ENCODE results near the gene RANGRF.

RANGRF gene

GRCh38 chr17:8314797-8315763, 26.6 kb downstream of the RANGRF start:
- DNase-seq: no peak

- DNase-seq: no peak
Observed at GRCh38 chr17:8315764-8316217, 27.3 kb downstream of the RANGRF start.

- no peak for DNase-seq
Observed at GRCh38 chr17:8318010-8318935, 29.8 kb downstream of the RANGRF start.

GRCh38 chr17:8320262-8320661, 31.8 kb downstream of the RANGRF start:
- no peak for DNase-seq

GRCh38 chr17:8320990-8321389, 32.5 kb downstream of the RANGRF start:
- DNase-seq: no peak

GRCh38 chr17:8322061-8322460, 33.6 kb downstream of the RANGRF start:
- DNase-seq: no peak

GRCh38 chr17:8324132-8324531, 35.7 kb downstream of the RANGRF start:
- no peak for DNase-seq

- no peak for DNase-seq
Observed at GRCh38 chr17:8324923-8325322, 36.5 kb downstream of the RANGRF start.

- peak; percentile 72 for DNase-seq
Observed at GRCh38 chr17:8326511-8327302, 38.2 kb downstream of the RANGRF start.

GRCh38 chr17:8327303-8327649, 38.8 kb downstream of the RANGRF start:
- no peak for DNase-seq

- DNase-seq: no peak
Observed at GRCh38 chr17:8332128-8332527, 43.7 kb downstream of the RANGRF start.

- no peak for DNase-seq
Observed at GRCh38 chr17:8332688-8333087, 44.2 kb downstream of the RANGRF start.

GRCh38 chr17:8333281-8333680, 44.8 kb downstream of the RANGRF start:
- DNase-seq: no peak

GRCh38 chr17:8337802-8338752, 49.6 kb downstream of the RANGRF start:
- no peak for DNase-seq

- DNase-seq: no peak
Observed at GRCh38 chr17:8338753-8339140, 50.3 kb downstream of the RANGRF start.

GRCh38 chr17:8339540-8339939, 51.1 kb downstream of the RANGRF start, which contains the start of gene ODF4:
TSS of gene ODF4 (plus strand) at chr17:8339840. CDS start at chr17:8340052, 212 bp downstream.
- DNase-seq: no peak
